GM06990 (cell line): ENCODE measurements around the gene AP2A2.

Experiments used
- DNase-seq: peaks from one replicate; pipeline ENCODE4 v3.0.0-alpha.2; 2011; ENCODE audit not compliant: insufficient read length; ENCODE audit errors: extremely low read depth
- H3K27me3 ChIP-seq: replicated peaks from 2 replicates; pipeline ENCODE4 v1.6.0; 2011; ENCODE audit warnings: low read length; ENCODE audit not compliant: control insufficient read depth, insufficient read depth
- H3K36me3 ChIP-seq: 2 replicates; pipeline ENCODE4 v1.5.1; 2011; ENCODE audit warnings: low read length; ENCODE audit not compliant: control insufficient read depth, insufficient read depth
- H3K4me3 ChIP-seq: replicated peaks from 2 replicates; pipeline ENCODE4 v1.5.1; 2011; ENCODE audit warnings: low read depth, mild to moderate bottlenecking, control low read depth, low read length
- CTCF ChIP-seq: IDR thresholded peaks from 2 replicates; pipeline ENCODE4 v1.5.1; 2011; ENCODE audit warnings: low read length, control low read depth, mild to moderate bottlenecking, inconsistent platforms; ENCODE audit not compliant: insufficient read depth, poor library complexity, severe bottlenecking

Gene AP2A2

DNA sequence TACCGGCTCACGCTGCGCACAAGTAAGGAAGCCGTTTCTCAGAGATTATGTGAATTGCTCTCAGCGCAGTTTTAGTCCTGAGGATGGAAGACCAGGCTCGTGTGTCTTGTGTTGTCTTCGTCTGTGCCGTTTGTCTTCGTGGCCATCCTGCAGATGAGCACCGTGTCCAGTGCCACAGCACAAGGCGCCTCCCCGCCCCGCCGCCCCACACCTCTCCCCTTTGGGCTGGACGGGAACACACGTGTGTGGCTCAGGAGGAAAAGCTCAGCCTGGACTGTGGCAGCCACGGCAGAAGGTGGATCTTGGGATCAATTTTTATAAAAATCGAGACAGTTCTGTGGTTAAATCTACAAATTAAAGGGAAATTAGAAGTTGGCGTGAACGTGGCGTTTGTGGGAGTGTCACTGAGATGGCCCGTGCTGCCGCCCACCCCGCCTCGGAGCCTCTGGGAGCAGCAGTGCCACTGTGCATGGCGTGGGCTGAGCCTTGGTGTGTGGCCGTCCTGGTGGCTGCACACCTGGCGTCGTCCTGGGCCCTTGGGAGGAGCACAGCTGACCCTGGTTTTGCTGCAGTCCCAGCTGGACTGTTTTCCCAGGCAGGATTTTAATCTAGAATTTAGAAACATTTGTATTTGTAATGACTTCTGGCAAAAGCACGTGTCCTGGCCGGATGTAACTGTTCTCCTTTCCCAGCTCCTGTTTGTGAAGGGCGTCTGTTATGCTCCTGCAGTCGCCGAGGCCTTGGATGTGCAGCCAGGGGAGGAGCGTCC lies 85.1 kb downstream of the AP2A2 start:
- no peaks in the 10 kb centered on the region for H3K27me3 ChIP-seq

DNA sequence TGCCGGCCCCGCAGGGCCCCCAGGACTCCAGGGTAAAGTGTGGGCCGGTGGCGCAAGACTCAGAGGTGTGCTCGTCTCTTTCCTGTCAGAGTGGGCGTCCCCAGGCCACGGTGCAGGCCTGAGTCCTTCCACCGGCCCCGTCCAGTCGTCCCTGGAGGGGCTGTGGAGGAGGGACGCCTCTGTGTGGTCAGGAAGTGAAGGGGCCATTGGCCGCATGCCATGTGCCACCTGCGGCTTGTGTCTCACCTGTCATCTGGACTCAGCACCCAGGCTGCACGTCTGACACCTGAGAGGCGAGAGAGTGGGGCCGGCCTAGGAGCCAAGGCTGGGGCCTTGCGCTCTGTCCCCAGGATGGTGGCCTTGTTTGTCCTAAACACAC lies 85.6 kb downstream of the AP2A2 start:
- TF ChIP-seq CTCF, result no peak
- DNase-seq, result no peak
- no peak overlapping the region for H3K4me3 ChIP-seq
- H3K27me3 ChIP-seq, result no peaks in the 10 kb centered on the region
- H3K36me3 ChIP-seq, result peaks cover 18% of the 10 kb centered on the region

More for the DNA sequence above, 85.1 kb downstream of the AP2A2 start:
- TF ChIP-seq CTCF, result no peak
- no peak overlapping the region for H3K4me3 ChIP-seq
- DNase-seq, result no peak
- peaks cover 18% of the 10 kb centered on the region for H3K36me3 ChIP-seq

DNA sequence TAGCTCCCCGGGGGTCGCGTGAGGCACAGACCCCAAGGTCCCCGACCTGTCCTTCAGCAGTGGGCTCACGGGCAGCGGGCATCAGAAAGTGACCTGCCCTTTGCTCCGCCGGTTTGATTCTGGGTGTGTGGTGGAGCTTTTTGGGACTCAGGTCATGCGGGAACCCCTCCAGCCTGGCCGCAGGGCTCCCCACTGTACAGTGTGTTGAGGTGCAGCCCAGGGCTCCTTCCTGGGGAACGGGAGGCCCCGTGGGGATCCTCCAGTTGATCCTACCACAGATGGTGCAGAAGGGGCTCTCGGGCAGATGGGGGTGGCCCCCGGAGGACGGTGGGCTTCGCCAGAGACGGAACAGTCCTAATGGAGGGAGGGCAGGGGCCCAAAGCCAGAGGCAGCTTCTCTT lies 86.6 kb downstream of the AP2A2 start:
- Histone ChIP-seq H3K4me3 (no peak overlapping the region), H3K27me3 (no peaks in the 10 kb centered on the region)
- no peak for TF ChIP-seq CTCF

GRCh38 chr11:1012740-1013630 lies 87.3 kb downstream of the AP2A2 start:
- no peak for DNase-seq

More for the DNA sequence above, 86.6 kb downstream of the AP2A2 start:
- H3K36me3 ChIP-seq, result peaks cover 18% of the 10 kb centered on the region
- no peak for DNase-seq

DNA sequence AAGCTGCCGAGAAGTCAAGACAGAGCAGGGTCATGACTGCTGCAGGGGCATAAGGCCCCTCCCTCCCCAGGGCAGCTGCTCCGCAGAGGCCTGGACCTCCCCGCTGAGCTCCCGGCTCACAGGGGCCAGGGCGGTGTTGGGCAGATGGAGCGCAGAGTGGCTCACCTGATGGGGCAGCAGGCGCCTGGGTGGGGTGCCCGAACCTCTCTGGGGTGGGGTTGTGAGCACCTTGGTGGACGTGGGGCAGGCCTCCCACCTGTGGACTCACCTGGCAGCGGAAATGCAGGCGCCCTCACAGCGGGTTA lies 87.9 kb downstream of the AP2A2 start:
- H3K27me3 ChIP-seq, result no peaks in the 10 kb centered on the region
- H3K36me3 ChIP-seq, result peaks cover 18% of the 10 kb centered on the region
- no peak for DNase-seq
- no peak for TF ChIP-seq CTCF
- no peak overlapping the region for H3K4me3 ChIP-seq

More at GRCh38 chr11:1012740-1013630, 87.3 kb downstream of the AP2A2 start:
- peaks cover 18% of the 10 kb centered on the region for H3K36me3 ChIP-seq
- H3K27me3 ChIP-seq, result no peaks in the 10 kb centered on the region
- no peak for TF ChIP-seq CTCF
- H3K4me3 ChIP-seq, result no peak overlapping the region
